H9 (cell line): Measurements from ENCODE around the gene GAS6. TPM values are rescaled to one million over a fixed set of nuclear protein-coding genes. Genes with fewer than 3 reads are reported as not detected.

Experiments used
- DNase-seq: peaks from one replicate; pipeline ENCODE4 v3.0.0-alpha.2; 2017
- H2AFZ ChIP-seq: one replicate; pipeline ENCODE4 v1.6.1; 2013; ENCODE audit warnings: mild to moderate bottlenecking, low read length, control low read depth, moderate library complexity
- H2AK5ac ChIP-seq: 2 replicates; pipeline ENCODE4 v1.6.1; 2013; ENCODE audit warnings: low read length, control low read depth, mixed read lengths; ENCODE audit not compliant: insufficient read length
- H2BK120ac ChIP-seq: one replicate; pipeline ENCODE4 v1.6.1; 2013; ENCODE audit warnings: low read depth, mild to moderate bottlenecking, low read length, control low read depth, inconsistent platforms; ENCODE audit not compliant: poor library complexity, severe bottlenecking
- H2BK12ac ChIP-seq: 2 replicates; pipeline ENCODE4 v1.6.1; 2013; ENCODE audit warnings: low read length, control low read depth, mixed read lengths, low read depth; ENCODE audit not compliant: insufficient read length
- H2BK15ac ChIP-seq: 2 replicates; pipeline ENCODE4 v1.6.1; 2013; ENCODE audit warnings: low read depth, low read length, control low read depth
- H2BK20ac ChIP-seq: one replicate; pipeline ENCODE4 v1.6.1; 2013; ENCODE audit warnings: low read depth, mild to moderate bottlenecking, low read length, control low read depth, inconsistent platforms; ENCODE audit not compliant: poor library complexity, severe bottlenecking
- H2BK5ac ChIP-seq: 2 replicates; pipeline ENCODE4 v1.6.1; 2013; ENCODE audit warnings: low read length, control low read depth, mixed read lengths; ENCODE audit not compliant: insufficient read length
- H3K14ac ChIP-seq: 2 replicates; pipeline ENCODE4 v1.6.1; 2013; ENCODE audit warnings: low read length, control low read depth; ENCODE audit not compliant: insufficient read depth
- H3K18ac ChIP-seq: 2 replicates; pipeline ENCODE4 v1.6.1; 2013; ENCODE audit warnings: low read depth, mild to moderate bottlenecking, mixed read lengths, low read length, control low read depth; ENCODE audit not compliant: insufficient read length
- H3K23ac ChIP-seq: 2 replicates; pipeline ENCODE4 v1.6.1; 2013; ENCODE audit warnings: low read length, control low read depth, mixed read lengths, low read depth; ENCODE audit not compliant: insufficient read length
- H3K23me2 ChIP-seq: 2 replicates; pipeline ENCODE4 v1.6.1; 2013; ENCODE audit warnings: low read depth, mild to moderate bottlenecking, mixed read lengths, low read length, control low read depth; ENCODE audit not compliant: insufficient read length, poor library complexity, severe bottlenecking
- H3K27ac ChIP-seq: 2 replicates; pipeline ENCODE4 v1.5.1; 2013; ENCODE audit warnings: low read length, control low read depth, mixed read lengths, low read depth; ENCODE audit not compliant: insufficient read length
- H3K27me3 ChIP-seq: 2 replicates; pipeline ENCODE4 v1.6.1; 2013; ENCODE audit warnings: low read length, control low read depth, inconsistent platforms; ENCODE audit not compliant: insufficient read depth
- H3K4ac ChIP-seq: 2 replicates; pipeline ENCODE4 v1.6.1; 2013; ENCODE audit warnings: low read depth, mild to moderate bottlenecking, control low read depth, inconsistent platforms, low read length, moderate library complexity
- H3K4me1 ChIP-seq: 2 replicates; pipeline ENCODE4 v1.6.1; 2013; ENCODE audit warnings: low read length, control low read depth, inconsistent platforms; ENCODE audit not compliant: insufficient read depth
- H3K4me2 ChIP-seq: 2 replicates; pipeline ENCODE4 v1.6.1; 2013; ENCODE audit warnings: low read length, control low read depth, mixed read lengths; ENCODE audit not compliant: insufficient read length, insufficient read depth
- H3K56ac ChIP-seq: 2 replicates; pipeline ENCODE4 v1.6.1; 2013; ENCODE audit warnings: low read depth, mild to moderate bottlenecking, mixed read lengths, low read length, control low read depth; ENCODE audit not compliant: insufficient read length
- H3K79me1 ChIP-seq: 2 replicates; pipeline ENCODE4 v1.6.1; 2013; ENCODE audit warnings: low read depth, mild to moderate bottlenecking, moderate library complexity, low read length, control low read depth, inconsistent platforms; ENCODE audit not compliant: insufficient read depth, poor library complexity, severe bottlenecking
- H3K79me2 ChIP-seq: 2 replicates; pipeline ENCODE4 v1.6.1; 2013; ENCODE audit warnings: low read length, control low read depth, inconsistent platforms; ENCODE audit not compliant: insufficient read depth
- H3K9ac ChIP-seq: 2 replicates; pipeline ENCODE4 v1.6.1; 2013; ENCODE audit warnings: low read length, control low read depth, mixed read lengths; ENCODE audit not compliant: insufficient read length; ENCODE audit errors: extremely low read depth
- H3K9me3 ChIP-seq: one replicate; pipeline ENCODE4 v1.6.1; 2013; ENCODE audit warnings: low read depth, low read length, inconsistent platforms; ENCODE audit not compliant: control insufficient read depth
- H3T11ph ChIP-seq: one replicate; pipeline ENCODE4 v1.6.1; 2013; ENCODE audit warnings: mild to moderate bottlenecking, low read length, control low read depth, inconsistent platforms
- H4K20me1 ChIP-seq: one replicate; pipeline ENCODE4 v1.6.1; 2013; ENCODE audit not compliant: control insufficient read depth, insufficient read length, insufficient read depth
- H4K5ac ChIP-seq: 2 replicates; pipeline ENCODE4 v1.6.1; 2013; ENCODE audit warnings: low read depth, mild to moderate bottlenecking, mixed read lengths, low read length, control low read depth; ENCODE audit not compliant: insufficient read length
- H4K8ac ChIP-seq: replicated peaks from 2 replicates; pipeline ENCODE4 v1.6.1; 2013; ENCODE audit warnings: low read length, control low read depth, mixed read lengths, low read depth; ENCODE audit not compliant: insufficient read length
- H4K91ac ChIP-seq: 2 replicates; pipeline ENCODE4 v1.6.1; 2013; ENCODE audit warnings: low read depth, mild to moderate bottlenecking, moderate library complexity, mixed read lengths, low read length, control low read depth; ENCODE audit not compliant: insufficient read length
- H3K27ac Mint-ChIP-seq, 3 experiments: 2 replicates in 2 of 3; 3 replicates in 1 of 3; pipeline ENCODE4 v1.8.0; 2020 to 2021; ENCODE audit warnings: mixed read lengths in 3 of 3, mild to moderate bottlenecking in 1 of 3, moderate library complexity in 1 of 3
- H3K27me3 Mint-ChIP-seq: 2 replicates; pipeline ENCODE4 v1.8.0; 2021; ENCODE audit warnings: low read depth, mild to moderate bottlenecking, moderate library complexity, mixed read lengths
- H3K36me3 Mint-ChIP-seq, 3 experiments: 2 replicates in 2 of 3; 3 replicates in 1 of 3; pipeline ENCODE4 v1.8.0; 2020 to 2021; ENCODE audit warnings: low read depth in 3 of 3, mixed read lengths in 3 of 3; ENCODE audit not compliant: insufficient read depth in 1 of 3
- H3K4me1 Mint-ChIP-seq, 2 experiments: 2 replicates each; pipeline ENCODE4 v1.8.0; 2020; ENCODE audit warnings: mixed read lengths in 2 of 2
- H3K4me3 Mint-ChIP-seq, 2 experiments: 2 replicates in 1 of 2; 3 replicates in 1 of 2; pipeline ENCODE4 v1.8.0; 2020 to 2021; ENCODE audit warnings: mild to moderate bottlenecking in 2 of 2, mixed read lengths in 2 of 2, moderate library complexity in 1 of 2
- H3K9me3 Mint-ChIP-seq, 2 experiments: 2 replicates in 1 of 2; 3 replicates in 1 of 2; pipeline ENCODE4 v1.8.0; 2020; ENCODE audit warnings: mild to moderate bottlenecking in 2 of 2, mixed read lengths in 2 of 2, moderate library complexity in 1 of 2
- CTCF ChIP-seq: fragments of 200-600 bp; sonication (generic); conservative IDR thresholded peaks from 3 replicates; pipeline ENCODE4 v1.8.0; 2021; ENCODE audit warnings: antibody characterized with exemption, mild to moderate bottlenecking
- WGBS: extraction: QIAGEN DNeasy Blood & Tissue Kit; methylation state at CpG from one replicate; pipeline ENCODE4 v1.1.7; 2013; ENCODE audit warnings: missing lambda C conversion rate, low lambda C conversion rate, mixed read lengths; ENCODE audit not compliant: insufficient read length; ENCODE audit errors: extremely low coverage; 5-methylcytosine and 5-hydroxymethylcytosine counted together
- total RNA-seq: library from RNA; stranded (reverse); gene quantifications from 2 replicates; pipeline ENCODE4 v1.2.1, GENCODE V29; 2021

Gene GAS6
- total RNA-seq, 1 experiment from 2014 or later: 20.5 TPM

GRCh38 chr13:113897966-113898365, 34.1 kb upstream of the GAS6 start:
- no peak overlapping the region for H4K8ac ChIP-seq
- Mint-ChIP-seq H3K27ac (no peak overlapping the region), H3K4me3 (no peak overlapping the region), H3K4me1 (peaks cover 0 to 6% of the 10 kb centered on the region in 2 experiments; a peak in 2 of 4 replicates), H3K9me3 (peaks cover 19 to 23% of the 10 kb centered on the region in 2 experiments), H3K27me3 (peaks cover 2% of the 10 kb centered on the region), H3K36me3 (peaks cover under 1 to 30% (median 4%) of the 10 kb centered on the region in 3 experiments; a peak in 4 of 7 replicates)
- H4K91ac ChIP-seq: no peak overlapping the region
- H3K9ac ChIP-seq: no peak overlapping the region
- H3T11ph ChIP-seq: no peak overlapping the region
- no peak overlapping the region for H3K18ac ChIP-seq
- H3K4me1 ChIP-seq: no peaks in the 10 kb centered on the region
- peaks cover 4% of the 10 kb centered on the region for H3K9me3 ChIP-seq
- no peak overlapping the region for H2BK120ac ChIP-seq
- H3K4me2 ChIP-seq: no peak overlapping the region
- TF ChIP-seq CTCF: no peak
- no peak overlapping the region for H2AFZ ChIP-seq
- no peak overlapping the region for H3K23ac ChIP-seq
- H4K5ac ChIP-seq: no peak overlapping the region
- H3K23me2 ChIP-seq: no peaks in the 10 kb centered on the region
- no peaks in the 10 kb centered on the region for H3K27me3 ChIP-seq
- H4K20me1 ChIP-seq: no peaks in the 10 kb centered on the region
- no peak overlapping the region for H2BK20ac ChIP-seq
- no peak overlapping the region for H2BK15ac ChIP-seq
- H3K79me1 ChIP-seq: no peaks in the 10 kb centered on the region
- no CpG with 5 or more reads among the region's 4 CpGs for WGBS
- no peaks in the 10 kb centered on the region for H3K79me2 ChIP-seq
- H3K4ac ChIP-seq: no peak overlapping the region
- DNase-seq: no peak
- no peak overlapping the region for H2AK5ac ChIP-seq
- no peak overlapping the region for H3K14ac ChIP-seq
- H3K56ac ChIP-seq: no peak overlapping the region
- H2BK5ac ChIP-seq: no peak overlapping the region
- no peak overlapping the region for H3K27ac ChIP-seq
- H2BK12ac ChIP-seq: no peak overlapping the region
